NCI-H1417 treated with DMSO at 0.1 percent for 48 hours (cell line): Measurements from ENCODE around the gene PAXX.
"Not testable (repeated sequence)": the region's sequence is repeated elsewhere in the genome, so short reads cannot be mapped to it uniquely, and the experiment has no call there.

Source experiments
- DNase-seq: peaks from one replicate; lab custom pipeline; 2025; lab: John Stamatoyannopoulos, UW

Gene PAXX

DNA sequence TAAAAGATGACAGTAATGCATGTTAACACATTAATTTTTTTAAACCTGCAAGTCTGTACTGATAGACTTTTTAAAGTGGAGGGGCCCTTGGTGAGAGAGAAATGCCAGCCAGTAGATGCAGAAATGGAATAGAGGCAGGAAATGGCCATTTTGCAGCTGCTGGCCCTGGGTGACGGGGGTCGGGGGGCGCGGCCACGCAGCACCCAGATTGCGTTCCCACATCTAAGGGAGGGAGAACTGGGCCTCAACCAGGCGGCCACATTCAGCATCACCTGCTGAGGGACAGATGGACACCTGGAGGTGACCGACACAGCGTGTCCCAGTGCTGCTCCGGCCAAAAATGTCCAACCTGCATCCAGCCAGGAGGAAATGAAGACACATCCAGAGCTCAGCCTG lies 10.4 kb downstream of the PAXX start:
- no peak for DNase-seq

- not testable (repeated sequence) for DNase-seq
Observed at GRCh38 chr9:137004285-137004684, 12.1 kb downstream of the PAXX start.

- no peak for DNase-seq
Observed at GRCh38 chr9:137006116-137007003, 14.1 kb downstream of the PAXX start.

DNA sequence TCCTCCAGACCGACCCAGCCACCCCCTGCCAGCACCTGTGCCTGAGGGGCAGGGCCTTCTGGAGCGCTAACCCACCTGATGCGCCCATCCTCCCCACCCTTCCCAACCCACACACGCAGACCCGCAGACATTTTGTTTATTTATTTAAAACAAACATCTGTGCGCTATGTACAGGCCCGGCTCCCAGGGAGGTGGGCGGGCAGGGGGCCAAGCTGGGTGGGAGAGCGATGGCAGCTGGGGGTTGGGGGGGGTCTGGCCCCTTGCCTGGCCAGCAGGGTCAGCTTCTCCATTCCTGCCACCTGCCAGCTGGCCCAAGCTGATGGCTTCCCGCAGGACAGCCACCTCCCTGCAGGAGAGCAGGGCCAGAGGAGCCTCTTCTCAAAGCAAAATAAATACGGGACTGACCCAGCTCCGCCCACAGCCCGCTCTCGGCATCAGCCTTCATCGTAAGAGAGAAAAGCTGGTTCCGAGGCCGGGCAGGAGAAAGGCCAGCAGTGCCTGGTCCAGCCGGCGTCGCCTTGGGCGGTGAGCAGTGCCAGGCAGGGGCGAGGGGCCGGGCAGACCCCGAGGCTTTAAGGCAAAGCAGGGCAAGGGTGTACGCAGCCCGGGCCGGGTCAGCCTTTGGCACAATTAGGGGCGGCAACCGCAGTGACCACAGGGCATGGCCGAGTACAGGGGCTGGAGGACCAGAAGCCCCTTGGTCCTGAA lies 15.0 kb downstream of the PAXX start:
- no peak for DNase-seq

DNA sequence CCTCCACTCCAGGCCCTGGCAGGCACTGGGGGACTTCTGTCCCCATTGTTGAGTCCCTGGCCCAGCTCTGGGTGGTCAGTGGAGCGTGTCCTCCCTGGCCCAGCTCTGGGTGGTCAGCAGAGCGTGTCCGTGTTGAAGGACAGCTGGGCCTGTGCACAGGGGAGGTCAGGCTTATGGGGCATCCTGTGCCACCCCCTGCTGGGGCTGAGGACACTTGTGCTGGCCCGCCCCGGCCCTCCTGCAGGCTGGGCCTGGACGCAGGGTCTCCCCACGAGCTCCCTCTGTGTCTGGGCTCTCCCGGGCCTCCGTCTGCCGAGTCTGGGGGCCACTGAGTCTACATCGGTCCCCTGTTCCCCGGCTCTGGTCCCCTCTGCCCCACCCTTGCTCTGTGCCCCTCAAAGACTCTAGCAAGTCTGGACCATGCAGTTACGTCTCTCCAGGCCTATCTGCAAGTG lies 15.6 kb downstream of the PAXX start:
- no peak for DNase-seq

- DNase-seq = no peak
Observed at GRCh38 chr9:137008312-137008711, 16.1 kb downstream of the PAXX start.

DNA sequence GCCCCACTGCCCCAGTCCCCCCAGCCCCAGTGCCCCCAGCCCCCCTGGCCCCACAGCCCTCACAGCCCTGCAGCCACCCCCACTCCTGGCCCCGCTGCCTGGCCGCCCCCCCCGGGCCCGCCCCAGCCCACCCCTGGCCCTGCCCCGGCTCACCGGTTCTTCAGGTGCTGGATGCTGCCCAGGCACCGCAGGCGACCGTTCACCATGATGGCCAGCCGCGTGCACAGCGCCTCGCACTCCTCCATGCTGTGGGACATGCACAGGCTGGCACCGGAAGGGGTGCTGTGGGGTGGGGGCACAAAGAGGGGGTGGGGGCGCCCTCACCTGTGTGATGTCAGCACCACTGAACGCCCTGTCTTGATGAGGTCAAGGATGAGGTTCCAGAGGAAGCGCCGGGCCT lies 17.0 kb downstream of the PAXX start:
- DNase-seq = no peak

DNA sequence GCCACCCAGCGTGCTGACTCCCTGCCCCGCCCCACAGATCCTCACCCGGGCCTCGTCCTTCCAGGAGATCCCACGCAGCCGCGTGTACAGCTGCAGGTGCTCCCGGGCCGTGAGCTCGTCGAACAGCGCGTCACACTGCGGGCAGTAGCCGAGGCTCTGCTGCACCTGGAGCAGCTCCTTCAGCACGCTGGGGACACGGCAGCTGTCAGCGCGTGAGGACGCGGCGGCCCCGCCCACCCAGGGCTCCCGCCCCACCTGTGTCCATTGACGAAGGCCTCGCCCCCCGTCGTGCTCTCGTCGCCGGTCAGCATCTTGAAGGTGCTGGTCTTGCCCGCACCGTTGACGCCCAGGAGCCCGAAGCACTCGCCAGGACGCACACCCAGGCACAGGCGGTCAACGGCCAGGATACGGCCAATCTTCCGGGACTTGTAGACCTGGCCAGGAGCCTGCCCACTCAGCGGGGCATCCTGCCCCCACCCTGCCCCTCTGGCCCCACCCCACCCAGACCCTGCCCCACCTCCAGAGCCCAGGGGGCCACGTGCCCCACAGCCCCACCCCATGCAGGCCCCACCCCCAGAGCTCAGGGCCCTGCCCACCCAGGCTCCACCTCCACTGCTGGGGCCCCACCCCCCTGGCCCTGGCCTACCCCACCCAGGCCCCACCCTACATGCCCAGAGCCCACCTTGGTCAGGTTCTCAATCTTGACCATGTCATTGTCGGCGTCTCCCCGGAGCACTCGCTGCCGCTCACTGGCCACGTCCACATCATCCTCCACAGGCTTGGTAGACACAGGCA lies 17.9 kb downstream of the PAXX start:
- no peak for DNase-seq

DNA sequence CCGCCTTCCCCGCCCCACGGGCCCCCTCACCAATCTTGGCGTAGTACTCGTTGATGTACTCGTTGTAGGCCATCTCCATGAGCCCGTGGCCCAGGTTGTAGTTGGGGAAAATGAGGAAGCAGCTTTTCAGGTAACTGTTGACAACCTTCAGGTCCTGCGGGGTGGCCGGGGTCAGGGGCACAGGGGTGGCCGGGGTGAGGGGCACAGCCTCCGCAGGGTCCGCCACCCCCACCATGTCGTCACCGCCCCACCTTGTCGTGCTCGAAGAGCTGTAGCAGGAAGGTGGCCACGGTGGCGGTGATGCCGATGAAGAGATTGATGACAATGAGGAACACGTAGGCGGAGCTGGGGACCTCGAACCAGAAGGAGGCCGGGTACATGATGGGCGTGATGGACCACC lies 18.9 kb downstream of the PAXX start:
- DNase-seq = no peak

DNA sequence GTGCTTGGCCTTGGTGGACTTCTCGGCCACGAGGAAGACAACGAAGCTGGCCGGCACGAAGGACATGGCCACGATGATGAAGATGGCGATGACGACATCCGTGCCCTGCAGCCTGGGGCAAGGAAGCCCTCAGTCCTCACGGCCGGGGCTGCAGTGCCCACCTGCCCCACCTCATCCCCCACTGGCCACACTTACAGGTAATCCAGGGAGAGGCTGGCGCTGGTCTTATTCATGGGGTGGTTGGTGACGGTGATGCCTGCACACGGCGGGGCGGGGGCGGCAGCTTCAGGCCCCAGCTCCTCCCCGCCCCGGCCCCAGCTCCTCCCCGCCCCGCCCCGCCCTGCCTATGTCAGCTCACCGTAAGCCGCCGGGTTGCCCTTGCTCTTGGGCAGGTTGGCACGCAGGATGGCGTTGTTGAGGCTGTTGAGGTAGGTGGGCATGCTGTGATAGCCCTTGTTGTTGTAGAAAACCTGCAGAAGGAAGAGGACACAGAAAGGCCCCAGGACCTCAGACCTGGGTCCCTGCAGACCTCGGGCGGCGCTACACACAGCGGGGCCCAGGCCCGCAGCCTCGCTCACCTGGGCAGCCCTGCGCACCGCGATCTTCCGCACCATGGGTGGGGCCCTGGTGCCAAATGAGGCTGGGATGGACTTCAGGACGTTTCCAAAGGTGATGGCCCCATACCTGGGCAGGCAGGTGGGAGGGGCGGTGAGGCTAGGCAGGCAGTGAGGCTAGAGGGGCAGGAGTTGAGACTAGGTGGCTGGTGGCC lies 19.9 kb downstream of the PAXX start:
- DNase-seq = no peak

DNA sequence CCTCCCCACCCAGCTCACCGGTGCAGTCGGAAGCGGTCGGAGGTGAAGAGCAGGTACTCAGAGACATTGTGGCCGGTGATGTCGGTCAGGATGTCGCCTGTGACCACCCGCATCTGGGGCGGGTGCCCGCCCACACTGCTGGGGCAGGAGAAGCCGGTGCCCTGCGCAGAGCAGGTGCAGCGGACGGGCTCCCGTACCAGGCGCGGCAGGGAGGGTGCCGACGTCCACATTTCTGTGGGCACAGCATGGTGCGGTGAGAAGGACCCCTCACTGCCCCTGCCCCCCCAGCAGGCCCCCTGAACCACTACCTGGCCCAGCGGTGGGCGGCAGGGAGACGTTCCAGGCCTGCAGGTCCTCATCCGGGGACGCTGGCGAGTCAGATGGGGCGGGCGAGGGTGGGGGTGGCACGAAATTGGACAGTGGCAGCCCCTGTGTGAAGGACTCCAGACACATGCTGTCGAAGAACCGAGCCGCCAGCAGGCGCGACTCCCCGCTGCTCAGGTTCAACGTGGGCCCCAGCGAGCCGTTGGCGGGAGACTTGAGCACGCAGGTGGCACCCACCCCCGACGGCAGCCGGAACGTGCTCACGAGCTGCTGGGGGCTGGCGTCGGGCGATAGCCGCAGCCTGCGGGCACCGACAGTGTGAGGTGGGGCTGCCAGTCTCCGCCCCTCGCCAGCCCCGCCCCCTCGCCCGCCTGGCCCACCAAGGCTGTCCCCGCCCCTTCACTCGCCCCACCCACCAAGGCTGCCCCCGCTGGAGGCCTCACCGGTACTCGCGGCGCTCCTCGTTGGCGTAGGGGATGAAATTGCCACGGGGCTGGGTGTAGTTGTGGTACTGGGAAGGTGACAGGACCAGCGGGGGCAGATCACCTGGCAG lies 20.7 kb downstream of the PAXX start:
- DNase-seq = no peak

- no peak for DNase-seq
Observed at GRCh38 chr9:137013571-137013940, 21.3 kb downstream of the PAXX start.

- DNase-seq = no peak
Observed at GRCh38 chr9:137014166-137014565, 21.9 kb downstream of the PAXX start.

GRCh38 chr9:137014776-137015539 lies 22.7 kb downstream of the PAXX start:
- no peak for DNase-seq

DNA sequence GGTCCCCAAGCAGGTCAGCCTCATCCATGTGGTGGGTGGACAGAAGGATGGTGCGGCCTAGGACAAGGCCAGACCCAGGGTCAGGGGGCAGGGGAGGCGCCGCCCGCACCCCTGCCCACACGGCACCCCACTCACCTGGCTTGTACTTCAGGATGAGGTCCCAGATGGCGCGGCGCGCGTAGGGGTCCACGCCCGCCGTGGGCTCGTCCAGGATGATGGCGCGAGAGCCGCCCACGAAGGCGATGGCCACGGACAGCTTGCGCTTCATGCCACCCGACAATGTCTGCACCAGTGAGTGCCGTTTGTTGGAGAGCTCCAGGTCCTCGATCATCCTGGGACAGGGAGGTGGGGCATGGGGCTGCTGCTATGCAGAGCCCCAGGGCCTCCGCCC lies 23.3 kb downstream of the PAXX start:
- DNase-seq = no peak

DNA sequence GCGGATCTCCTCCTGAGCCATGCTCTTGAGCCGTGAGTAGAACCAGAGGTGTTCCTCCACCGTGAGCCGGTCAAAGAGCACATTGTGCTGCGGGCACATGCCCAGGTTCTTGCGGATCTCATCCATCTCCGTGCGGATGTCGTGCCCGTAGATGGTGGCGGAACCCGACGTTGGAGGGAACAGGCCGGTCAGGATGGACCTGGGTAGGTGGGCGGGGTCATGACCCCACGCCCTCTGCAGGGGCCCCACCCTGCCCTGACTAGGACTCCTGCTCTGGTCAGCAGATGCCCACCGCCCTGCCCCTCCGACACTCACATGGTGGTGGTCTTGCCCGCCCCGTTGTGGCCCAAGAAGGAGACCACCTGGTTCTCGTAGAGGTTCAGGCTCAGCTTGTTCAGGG lies 23.8 kb downstream of the PAXX start:
- no peak for DNase-seq

- no peak for DNase-seq
Observed at GRCh38 chr9:137016436-137016835, 24.2 kb downstream of the PAXX start.

DNA sequence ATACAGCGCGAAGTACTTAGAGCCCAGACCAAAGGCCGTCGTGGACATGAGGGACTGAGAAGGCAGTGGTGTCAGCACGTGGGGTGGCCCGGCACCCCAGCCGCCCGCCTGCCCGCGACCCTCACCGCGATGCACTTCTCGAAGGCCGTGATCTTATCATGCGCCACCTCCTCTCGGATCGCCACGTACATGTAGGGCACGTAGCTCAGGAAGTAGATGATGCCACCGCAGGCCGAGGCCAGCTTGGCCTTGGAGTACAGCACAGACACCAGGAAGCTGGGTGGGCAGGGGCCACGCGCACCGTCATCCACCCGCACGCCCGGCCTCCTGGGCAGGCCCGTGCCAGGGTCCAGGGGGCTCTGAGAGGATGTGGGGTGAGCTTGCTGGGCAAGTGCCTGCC lies 24.8 kb downstream of the PAXX start:
- DNase-seq = no peak

GRCh38 chr9:137017791-137018497 lies 25.7 kb downstream of the PAXX start:
- DNase-seq = no peak
